OCI-LY3 (cell line): ENCODE measurements around the gene RSRC2.
A peak's percentile ranks its signal among the peaks of the same experiment; 100 is the strongest.

Source experiments
- H2AFZ ChIP-seq: fragments of 200-600, 300-600 bp; shearing (Covaris generic); 2 replicates; pipeline ENCODE4 v1.6.0; 2014; ENCODE audit warnings: antibody characterized with exemption, low read depth, low read length
- H3K27ac ChIP-seq: fragments of 200-600, 300-600 bp; sonication (generic); 2 replicates; pipeline ENCODE4 v1.5.1; 2014; ENCODE audit warnings: mild to moderate bottlenecking, low read length, moderate library complexity, mixed read lengths
- H3K27me3 ChIP-seq: fragments of 200-600, 300-600 bp; sonication (generic); 2 replicates; pipeline ENCODE4 v1.6.1; 2014; ENCODE audit warnings: low read depth, low read length, mixed read lengths
- H3K36me3 ChIP-seq: fragments of 200-600, 300-600 bp; sonication (generic); replicated peaks from 2 replicates; pipeline ENCODE3; 2014; ENCODE audit warnings: low read depth, low read length, mixed read lengths
- H3K4me1 ChIP-seq: fragments of 300-600, 200-600 bp; sonication (generic); 2 replicates; pipeline ENCODE4 v1.6.1; 2014; ENCODE audit warnings: low read length, mixed read lengths
- H3K4me2 ChIP-seq: fragments of 200-600, 300-600 bp; sonication (generic); 2 replicates; pipeline ENCODE4 v1.6.1; 2014; ENCODE audit warnings: low read length, mixed read lengths
- H3K4me3 ChIP-seq: fragments of 300-600, 200-600 bp; sonication (generic); 2 replicates; pipeline ENCODE4 v1.5.1; 2014; ENCODE audit warnings: antibody characterized with exemption, mild to moderate bottlenecking, low read length, moderate library complexity
- H3K79me2 ChIP-seq: fragments of 300-600, 200-600 bp; shearing (Covaris generic); 2 replicates; pipeline ENCODE4 v1.6.1; 2014; ENCODE audit warnings: mild to moderate bottlenecking, low read length, mixed read lengths
- H3K9ac ChIP-seq: fragments of 300-600, 200-600 bp; shearing (Covaris generic); 2 replicates; pipeline ENCODE4 v1.6.0; 2014; ENCODE audit warnings: mild to moderate bottlenecking, low read length, moderate library complexity
- H3K9me3 ChIP-seq: fragments of 200-600, 300-600 bp; shearing (Covaris generic); 2 replicates; pipeline ENCODE4 v1.6.1; 2014; ENCODE audit warnings: low read length, mixed read lengths; ENCODE audit not compliant: insufficient read depth
- H4K20me1 ChIP-seq: fragments of 200-600, 300-600 bp; sonication (generic); 2 replicates; pipeline ENCODE4 v1.6.1; 2016; ENCODE audit warnings: low read length, mixed read lengths; ENCODE audit not compliant: insufficient read depth
- EZH2phosphoT487 ChIP-seq: fragments of 200-600 bp; shearing (Covaris generic); IDR thresholded peaks from 2 replicates; pipeline ENCODE4 v1.6.1; 2018; ENCODE audit warnings: antibody characterized with exemption, mixed run types, low read depth
- TF ChIP-seq, protein P1 (sequence below): fragments of 200-600, 300-600 bp; sonication (generic); IDR thresholded peaks from 2 replicates; pipeline ENCODE4 v1.5.1; 2014; ENCODE audit warnings: antibody characterized with exemption, low read length, low read depth

RSRC2 gene

DNA sequence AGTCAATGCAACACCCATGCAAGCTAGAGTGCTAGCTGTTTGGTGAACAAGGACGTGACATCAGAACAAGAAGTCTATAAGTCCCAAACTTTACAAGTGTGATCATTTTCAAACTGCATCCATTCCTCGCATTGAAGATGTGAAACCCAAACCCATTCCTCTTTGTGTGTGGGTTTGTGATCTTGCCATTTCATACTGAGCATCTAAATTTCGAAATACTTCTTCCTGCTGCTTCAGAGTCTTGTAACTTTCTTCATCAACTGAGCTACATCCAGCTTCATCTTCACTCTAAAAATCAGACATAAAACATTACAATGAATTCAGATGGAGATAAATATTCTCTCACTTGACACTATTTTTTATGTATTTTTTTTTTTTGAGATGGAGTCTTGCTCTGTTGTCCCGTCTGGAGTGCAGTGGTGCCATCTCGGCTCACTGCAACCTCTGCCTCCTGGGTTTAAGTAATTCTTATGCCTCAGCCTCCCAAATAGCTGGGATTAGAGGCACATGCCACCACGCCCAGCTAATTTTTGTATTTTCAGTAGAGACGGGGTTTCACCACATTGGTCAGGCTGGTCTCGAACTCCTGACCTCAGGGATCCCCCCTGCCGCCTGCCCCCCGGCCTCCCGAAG lies 21.2 kb downstream of the RSRC2 start:
- peaks cover 35% of the 10 kb centered on the region for H3K79me2 ChIP-seq
- H3K27me3 ChIP-seq = no peaks in the 10 kb centered on the region
- no peaks in the 10 kb centered on the region for H3K9me3 ChIP-seq
- H3K9ac ChIP-seq = no peak overlapping the region
- H3K4me1 ChIP-seq = peaks cover 18% of the 10 kb centered on the region
- H3K4me2 ChIP-seq = no peak overlapping the region
- H3K27ac ChIP-seq = no peak overlapping the region
- H2AFZ ChIP-seq = no peak overlapping the region
- no peak overlapping the region for H3K4me3 ChIP-seq
- TF ChIP-seq, protein P1, sequence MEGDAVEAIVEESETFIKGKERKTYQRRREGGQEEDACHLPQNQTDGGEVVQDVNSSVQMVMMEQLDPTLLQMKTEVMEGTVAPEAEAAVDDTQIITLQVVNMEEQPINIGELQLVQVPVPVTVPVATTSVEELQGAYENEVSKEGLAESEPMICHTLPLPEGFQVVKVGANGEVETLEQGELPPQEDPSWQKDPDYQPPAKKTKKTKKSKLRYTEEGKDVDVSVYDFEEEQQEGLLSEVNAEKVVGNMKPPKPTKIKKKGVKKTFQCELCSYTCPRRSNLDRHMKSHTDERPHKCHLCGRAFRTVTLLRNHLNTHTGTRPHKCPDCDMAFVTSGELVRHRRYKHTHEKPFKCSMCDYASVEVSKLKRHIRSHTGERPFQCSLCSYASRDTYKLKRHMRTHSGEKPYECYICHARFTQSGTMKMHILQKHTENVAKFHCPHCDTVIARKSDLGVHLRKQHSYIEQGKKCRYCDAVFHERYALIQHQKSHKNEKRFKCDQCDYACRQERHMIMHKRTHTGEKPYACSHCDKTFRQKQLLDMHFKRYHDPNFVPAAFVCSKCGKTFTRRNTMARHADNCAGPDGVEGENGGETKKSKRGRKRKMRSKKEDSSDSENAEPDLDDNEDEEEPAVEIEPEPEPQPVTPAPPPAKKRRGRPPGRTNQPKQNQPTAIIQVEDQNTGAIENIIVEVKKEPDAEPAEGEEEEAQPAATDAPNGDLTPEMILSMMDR = no peak
- TF ChIP-seq EZH2phosphoT487 = no peak
- H4K20me1 ChIP-seq = peaks cover 13% of the 10 kb centered on the region; the same call in 1 of the 2 replicates
- H3K36me3 ChIP-seq = peaks cover 62% of the 10 kb centered on the region

DNA sequence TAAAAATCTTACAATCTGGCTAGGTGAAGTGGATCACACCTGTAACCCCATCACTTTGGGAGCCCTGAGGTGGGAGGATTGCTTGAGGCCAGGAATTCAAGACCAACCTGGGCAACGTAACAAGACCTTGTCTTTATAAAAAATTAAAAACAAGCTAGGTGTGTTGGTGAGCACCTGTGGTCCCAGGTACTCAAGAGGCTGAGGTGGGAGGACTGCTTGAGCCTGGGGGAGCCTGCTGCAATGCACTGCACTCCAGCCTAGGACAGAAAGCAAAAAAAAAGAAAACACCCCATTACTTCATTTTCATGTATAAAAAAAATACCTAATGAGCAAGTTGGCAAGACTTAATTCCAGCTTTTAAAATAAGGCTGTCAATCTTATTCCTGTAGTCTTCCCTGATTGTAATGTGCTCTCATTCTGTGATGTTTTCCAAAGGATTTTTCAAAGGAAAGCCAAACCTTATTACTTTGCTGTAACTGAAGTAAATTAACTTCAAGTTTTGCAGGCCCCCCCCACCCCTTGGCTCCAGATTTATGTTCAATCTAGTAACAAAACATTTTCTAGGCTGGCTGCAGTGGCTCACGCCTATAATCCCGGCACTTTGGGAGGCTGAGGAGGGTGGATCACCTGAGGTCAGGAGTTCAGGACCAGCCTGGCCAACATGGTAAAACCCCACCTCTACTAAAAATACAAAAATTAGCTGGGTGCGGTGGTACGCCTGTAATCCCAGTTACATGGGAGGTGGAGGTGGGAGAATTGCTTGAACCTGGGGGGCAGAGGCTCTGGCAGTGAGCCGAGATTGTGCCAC lies 22.7 kb downstream of the RSRC2 start:
- Histone ChIP-seq H3K4me1 (peaks cover 19% of the 10 kb centered on the region), H2AFZ (no peak overlapping the region), H3K27me3 (no peaks in the 10 kb centered on the region), H3K9me3 (no peaks in the 10 kb centered on the region), H3K9ac (no peak overlapping the region), H3K4me3 (no peak overlapping the region), H3K4me2 (no peak overlapping the region), H3K79me2 (peaks cover 35% of the 10 kb centered on the region), H4K20me1 (peaks cover under 1% of the 10 kb centered on the region; the same call in 1 of the 2 replicates), H3K36me3 (peaks cover 49% of the 10 kb centered on the region), H3K27ac (peak overlapping the region; percentile 90)
- TF ChIP-seq, protein P1 = no peak
- TF ChIP-seq EZH2phosphoT487 = no peak

DNA sequence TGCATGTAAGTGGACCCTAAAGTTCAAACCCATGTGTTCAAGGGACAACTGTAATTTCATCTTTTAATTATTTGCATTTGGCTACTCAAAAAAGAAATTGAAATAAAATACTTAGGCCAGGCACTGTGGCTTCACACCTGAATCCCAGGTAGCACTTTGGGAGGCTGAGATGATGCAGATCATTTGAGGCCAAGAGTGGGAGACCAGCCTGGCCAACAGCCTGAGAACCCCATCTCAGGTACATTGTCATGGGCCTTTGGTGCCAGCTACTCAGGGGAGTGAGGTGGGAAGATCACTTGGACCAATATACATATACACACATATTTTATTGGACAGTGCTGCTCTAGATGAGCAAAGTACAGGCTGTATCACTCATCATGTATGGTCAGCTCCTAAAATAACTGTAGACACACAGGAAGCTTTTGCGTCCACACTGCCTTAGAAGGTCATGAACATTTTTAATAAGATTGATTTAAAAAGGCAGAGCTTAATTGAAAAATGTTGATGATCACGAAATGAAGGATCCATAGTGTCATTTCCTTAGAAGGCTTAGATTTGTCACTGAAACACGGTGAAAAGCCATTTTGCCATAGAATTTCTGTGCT lies 23.5 kb downstream of the RSRC2 start:
- TF ChIP-seq EZH2phosphoT487 = no peak
- TF ChIP-seq, protein P1 = no peak
- H4K20me1 ChIP-seq = peaks cover 3% of the 10 kb centered on the region; the same call in 1 of the 2 replicates
- no peak overlapping the region for H2AFZ ChIP-seq
- H3K4me3 ChIP-seq = no peak overlapping the region
- H3K79me2 ChIP-seq = peaks cover 37% of the 10 kb centered on the region
- no peaks in the 10 kb centered on the region for H3K27me3 ChIP-seq
- H3K9ac ChIP-seq = no peak overlapping the region
- no peak overlapping the region for H3K4me2 ChIP-seq
- peaks cover 27% of the 10 kb centered on the region for H3K4me1 ChIP-seq
- peak overlapping the region; percentile 90 for H3K27ac ChIP-seq
- H3K36me3 ChIP-seq = peaks cover 49% of the 10 kb centered on the region
- H3K9me3 ChIP-seq = no peaks in the 10 kb centered on the region

DNA sequence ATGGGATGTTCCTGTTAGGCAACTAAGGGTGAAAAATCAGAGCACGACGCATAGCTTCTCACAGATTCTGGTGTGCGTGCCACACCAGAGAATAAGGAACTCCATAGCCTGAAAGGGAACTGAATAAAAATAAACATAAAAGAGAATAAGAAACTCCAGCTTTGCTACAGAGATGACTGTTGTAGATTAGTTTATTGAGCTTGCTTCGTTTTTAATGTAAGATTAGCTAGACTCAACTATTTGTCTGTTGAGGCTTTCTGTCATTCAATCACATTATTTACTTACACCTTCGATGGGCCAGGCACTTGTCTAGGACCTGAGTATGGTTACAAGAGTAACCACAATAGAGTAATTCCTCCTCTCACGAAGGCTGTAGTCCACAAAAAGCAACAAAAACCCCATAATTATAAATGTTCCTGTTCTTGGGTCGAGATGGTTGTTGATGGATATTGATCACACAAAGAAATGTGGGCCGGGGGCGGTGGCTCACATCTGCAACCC lies 25.2 kb downstream of the RSRC2 start:
- H3K27me3 ChIP-seq = no peaks in the 10 kb centered on the region
- peaks cover 28% of the 10 kb centered on the region for H3K4me1 ChIP-seq
- H4K20me1 ChIP-seq = peaks cover 3% of the 10 kb centered on the region; the same call in 1 of the 2 replicates
- H3K9me3 ChIP-seq = no peaks in the 10 kb centered on the region
- peaks cover 33% of the 10 kb centered on the region for H3K36me3 ChIP-seq
- TF ChIP-seq EZH2phosphoT487 = no peak
- TF ChIP-seq, protein P1 = no peak
- H3K9ac ChIP-seq = peak overlapping the region; percentile 65
- H3K79me2 ChIP-seq = peaks cover 42% of the 10 kb centered on the region
- H3K4me2 ChIP-seq = peak overlapping the region; percentile 65
- H3K4me3 ChIP-seq = peak overlapping the region; percentile 87
- H3K27ac ChIP-seq = peak overlapping the region; percentile 90
- H2AFZ ChIP-seq = no peak overlapping the region
